CD4-positive, alpha-beta T cell treated with Interferon alpha-2 for 1 hour (primary cell): ENCODE data around the gene PHF14.

Experiments used
- DNase-seq, 2 donors: peaks; one replicate each; pipeline ENCODE4 v3.0.0-alpha.2; 2020 to 2022

Gene PHF14

DNA sequence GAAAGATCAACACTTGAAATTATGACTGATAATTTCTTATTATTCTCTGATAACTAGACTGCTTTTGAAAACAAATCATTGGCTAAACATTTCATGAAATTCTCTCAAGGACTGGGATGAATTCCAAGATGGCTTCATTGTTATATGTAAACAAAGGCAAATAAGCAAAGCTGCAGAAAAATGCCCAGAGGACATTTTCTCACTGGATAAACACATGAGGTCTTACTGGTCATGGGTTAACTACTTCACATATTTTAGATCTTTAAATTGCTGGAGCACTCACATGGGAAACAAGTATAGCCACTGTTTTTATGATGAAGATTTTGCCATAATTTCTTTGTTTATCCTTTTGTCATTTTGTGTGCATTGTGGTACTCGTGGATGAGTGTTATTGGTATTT, 239.1 kb downstream of the PHF14 start:
- no peak for DNase-seq

DNA sequence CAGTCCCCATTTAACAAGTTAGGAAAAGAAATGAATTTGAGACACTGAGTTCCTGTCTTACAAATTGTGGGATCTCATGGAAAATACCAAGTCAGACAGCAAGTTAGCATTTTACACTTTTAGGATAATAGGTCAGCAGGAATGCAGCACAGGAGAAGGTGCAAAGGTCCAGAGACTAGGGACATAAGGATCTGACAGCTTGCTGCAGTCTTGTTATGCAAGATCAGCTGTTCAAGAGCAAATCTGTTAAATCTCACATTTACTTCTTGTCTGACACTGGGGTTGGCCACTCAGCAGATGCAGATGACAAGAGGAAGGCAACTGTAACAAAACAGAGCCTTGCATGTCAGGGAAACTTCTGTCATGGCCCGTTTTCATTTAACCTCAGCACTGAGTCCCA, 239.6 kb downstream of the PHF14 start:
- no peak for DNase-seq

DNA sequence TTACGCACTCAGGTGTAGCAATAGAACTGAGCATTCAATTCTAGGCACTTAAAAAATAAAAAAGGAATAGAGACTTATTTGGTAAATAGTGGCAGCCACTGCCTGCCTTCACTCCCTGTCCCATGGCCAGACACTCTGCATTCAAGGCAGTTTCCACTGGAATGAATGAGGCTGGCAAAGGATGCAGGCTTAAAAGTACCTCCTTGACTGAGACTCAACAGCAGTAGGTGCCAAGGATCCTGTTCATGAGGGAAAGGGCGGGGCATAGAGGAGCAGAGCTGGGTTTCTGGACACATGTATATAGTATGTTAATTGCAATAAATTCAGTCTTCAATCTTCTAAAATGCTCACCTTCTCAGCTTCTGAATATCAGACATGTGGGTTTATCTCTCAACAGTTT, 242.6 kb downstream of the PHF14 start:
- no peak for DNase-seq

GRCh38 chr7:11217848-11218565, 244.3 kb downstream of the PHF14 start:
- DNase-seq: no peak
